ENCODE data around the gene NEK6.

NEK6 gene

DNA sequence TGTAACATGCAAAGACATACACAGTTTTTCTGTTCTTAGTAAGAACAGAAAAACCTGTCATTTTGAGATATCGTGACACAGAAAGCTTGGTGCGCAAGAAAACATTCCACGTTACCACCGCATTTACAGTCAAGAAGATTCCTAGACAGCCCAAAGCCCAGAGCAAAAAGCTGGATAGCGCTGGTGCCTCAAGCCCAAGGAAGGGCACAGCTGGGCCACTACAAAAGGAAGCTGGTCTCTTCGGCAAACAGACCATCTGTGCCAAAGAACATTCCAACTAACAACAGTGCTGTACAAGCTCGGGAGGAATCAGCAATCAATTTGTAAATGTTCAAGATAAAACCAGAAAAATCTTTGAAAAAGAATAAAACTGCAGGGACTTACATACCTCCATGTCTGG lies 126.5 kb downstream of the NEK6 start:
- Histone ChIP-seq H3K79me2 (ENCODE audit: low read length) (peaks cover 51% of the 10 kb centered on the region), H4K20me1 (ENCODE audit: insufficient read depth, low read length) (peaks cover 24% of the 10 kb centered on the region)

DNA sequence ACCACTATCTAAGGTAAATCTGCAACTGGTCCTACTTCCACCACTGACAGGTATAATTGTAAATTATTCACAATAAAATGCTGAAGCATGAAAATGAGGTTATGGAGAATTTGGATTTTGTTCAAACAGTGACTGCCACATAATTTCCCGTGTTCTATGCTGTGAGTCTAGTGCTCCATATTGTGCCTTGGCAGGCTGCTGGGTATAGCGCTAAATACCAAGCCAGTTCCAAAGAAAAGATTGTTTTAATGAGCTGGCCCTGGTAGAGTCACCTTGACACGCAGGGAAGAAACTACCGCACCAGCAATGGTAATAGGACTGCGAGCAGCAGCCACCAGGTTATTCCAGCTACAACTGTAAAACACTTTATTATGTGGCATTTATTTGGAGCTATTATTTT lies 127.1 kb downstream of the NEK6 start:
- H3K4me2 ChIP-seq (ENCODE audit: low read length), result no peak overlapping the region
- H3K9ac ChIP-seq (ENCODE audit: low read length), result no peak overlapping the region
- H3K36me3 ChIP-seq (replicated peaks; ENCODE audit: low read depth, low read length), result peaks cover 23% of the 10 kb centered on the region
- no peaks in the 10 kb centered on the region for H3K9me3 ChIP-seq (ENCODE audit: insufficient read depth, low read length)
- TF ChIP-seq, protein P1, sequence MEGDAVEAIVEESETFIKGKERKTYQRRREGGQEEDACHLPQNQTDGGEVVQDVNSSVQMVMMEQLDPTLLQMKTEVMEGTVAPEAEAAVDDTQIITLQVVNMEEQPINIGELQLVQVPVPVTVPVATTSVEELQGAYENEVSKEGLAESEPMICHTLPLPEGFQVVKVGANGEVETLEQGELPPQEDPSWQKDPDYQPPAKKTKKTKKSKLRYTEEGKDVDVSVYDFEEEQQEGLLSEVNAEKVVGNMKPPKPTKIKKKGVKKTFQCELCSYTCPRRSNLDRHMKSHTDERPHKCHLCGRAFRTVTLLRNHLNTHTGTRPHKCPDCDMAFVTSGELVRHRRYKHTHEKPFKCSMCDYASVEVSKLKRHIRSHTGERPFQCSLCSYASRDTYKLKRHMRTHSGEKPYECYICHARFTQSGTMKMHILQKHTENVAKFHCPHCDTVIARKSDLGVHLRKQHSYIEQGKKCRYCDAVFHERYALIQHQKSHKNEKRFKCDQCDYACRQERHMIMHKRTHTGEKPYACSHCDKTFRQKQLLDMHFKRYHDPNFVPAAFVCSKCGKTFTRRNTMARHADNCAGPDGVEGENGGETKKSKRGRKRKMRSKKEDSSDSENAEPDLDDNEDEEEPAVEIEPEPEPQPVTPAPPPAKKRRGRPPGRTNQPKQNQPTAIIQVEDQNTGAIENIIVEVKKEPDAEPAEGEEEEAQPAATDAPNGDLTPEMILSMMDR (IDR thresholded peaks at IDR 0.05; ENCODE audit: low read depth, low read length), result no peak
- TF ChIP-seq EZH2phosphoT487 (IDR thresholded peaks at IDR 0.05; ENCODE audit: low read depth), result no peak
- H4K20me1 ChIP-seq (ENCODE audit: insufficient read depth, low read length), result peaks cover 30% of the 10 kb centered on the region
- H3K27me3 ChIP-seq (ENCODE audit: low read depth, low read length), result no peaks in the 10 kb centered on the region
- peaks cover 53% of the 10 kb centered on the region for H3K79me2 ChIP-seq (ENCODE audit: low read length)
- no peak overlapping the region for H2AFZ ChIP-seq (ENCODE audit: low read depth, low read length)
- H3K4me1 ChIP-seq (ENCODE audit: low read length), result peaks cover 10% of the 10 kb centered on the region
- no peak overlapping the region for H3K27ac ChIP-seq (ENCODE audit: low read length)
- H3K4me3 ChIP-seq (ENCODE audit: low read length), result no peak overlapping the region

More for the DNA sequence above, 126.5 kb downstream of the NEK6 start:
- no peak for TF ChIP-seq EZH2phosphoT487 (IDR thresholded peaks at IDR 0.05; ENCODE audit: low read depth)
- Histone ChIP-seq H3K36me3 (replicated peaks; ENCODE audit: low read depth, low read length) (peaks cover 30% of the 10 kb centered on the region), H3K27me3 (ENCODE audit: low read depth, low read length) (no peaks in the 10 kb centered on the region), H2AFZ (ENCODE audit: low read depth, low read length) (no peak overlapping the region), H3K9ac (ENCODE audit: low read length) (no peak overlapping the region), H3K4me2 (ENCODE audit: low read length) (no peak overlapping the region), H3K9me3 (ENCODE audit: insufficient read depth, low read length) (no peaks in the 10 kb centered on the region), H3K27ac (ENCODE audit: low read length) (no peak overlapping the region), H3K4me3 (ENCODE audit: low read length) (no peak overlapping the region), H3K4me1 (ENCODE audit: low read length) (peaks cover 10% of the 10 kb centered on the region)

DNA sequence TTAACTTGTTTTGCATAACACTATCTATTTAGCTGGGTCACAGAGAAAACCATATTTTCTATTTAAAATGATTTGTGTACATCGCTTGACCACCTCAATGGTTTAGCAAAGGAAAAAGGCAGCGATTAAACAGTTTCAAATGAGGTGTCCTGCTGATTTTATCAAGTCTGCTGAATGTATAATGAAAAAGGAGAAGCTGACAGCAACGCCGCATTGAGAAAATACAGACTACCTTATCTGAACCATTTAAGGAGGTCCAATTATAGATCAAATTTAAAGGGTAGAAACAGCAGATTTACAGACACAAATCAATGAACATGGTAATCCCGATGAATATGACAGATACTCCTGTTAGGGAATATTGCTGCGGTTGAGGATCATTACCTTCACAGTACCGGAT lies 127.9 kb downstream of the NEK6 start:
- TF ChIP-seq, protein P1 (IDR thresholded peaks at IDR 0.05; ENCODE audit: low read depth, low read length), result no peak
- no peak for TF ChIP-seq EZH2phosphoT487 (IDR thresholded peaks at IDR 0.05; ENCODE audit: low read depth)
- Histone ChIP-seq H3K9me3 (ENCODE audit: insufficient read depth, low read length) (no peaks in the 10 kb centered on the region), H2AFZ (ENCODE audit: low read depth, low read length) (no peak overlapping the region), H3K27me3 (ENCODE audit: low read depth, low read length) (no peaks in the 10 kb centered on the region), H3K9ac (ENCODE audit: low read length) (no peak overlapping the region), H3K4me2 (ENCODE audit: low read length) (no peak overlapping the region), H3K4me3 (ENCODE audit: low read length) (no peak overlapping the region), H3K36me3 (replicated peaks; ENCODE audit: low read depth, low read length) (peaks cover 20% of the 10 kb centered on the region), H3K4me1 (ENCODE audit: low read length) (peaks cover 10% of the 10 kb centered on the region), H3K79me2 (ENCODE audit: low read length) (peaks cover 61% of the 10 kb centered on the region), H4K20me1 (ENCODE audit: insufficient read depth, low read length) (peaks cover 31% of the 10 kb centered on the region), H3K27ac (ENCODE audit: low read length) (no peak overlapping the region)

DNA sequence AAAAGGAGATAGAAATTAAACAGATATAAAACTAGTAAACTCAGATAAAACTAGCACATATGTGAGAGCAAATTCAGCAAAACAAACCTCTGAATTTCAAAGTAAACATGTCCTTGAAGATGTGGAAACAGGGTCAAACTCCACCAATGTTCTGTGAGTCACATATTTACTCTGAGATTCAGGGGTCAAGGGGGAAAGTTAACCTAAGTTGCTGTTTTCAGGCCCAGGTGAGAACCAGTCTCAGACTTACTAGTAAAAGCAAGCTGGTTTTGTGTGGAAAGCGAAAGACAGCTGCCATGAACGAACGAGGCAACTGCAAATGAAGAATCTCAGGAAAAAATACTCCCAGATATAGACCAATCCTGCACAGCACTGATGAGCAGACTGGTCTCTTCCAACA lies 128.5 kb downstream of the NEK6 start:
- H3K9ac ChIP-seq (ENCODE audit: low read length), result no peak overlapping the region
- H2AFZ ChIP-seq (ENCODE audit: low read depth, low read length), result no peak overlapping the region
- H3K4me3 ChIP-seq (ENCODE audit: low read length), result no peak overlapping the region
- H3K4me2 ChIP-seq (ENCODE audit: low read length), result no peak overlapping the region
- peaks cover 67% of the 10 kb centered on the region for H3K79me2 ChIP-seq (ENCODE audit: low read length)
- H3K27ac ChIP-seq (ENCODE audit: low read length), result no peak overlapping the region
- no peaks in the 10 kb centered on the region for H3K9me3 ChIP-seq (ENCODE audit: insufficient read depth, low read length)
- H3K27me3 ChIP-seq (ENCODE audit: low read depth, low read length), result no peaks in the 10 kb centered on the region
- no peak for TF ChIP-seq EZH2phosphoT487 (IDR thresholded peaks at IDR 0.05; ENCODE audit: low read depth)
- TF ChIP-seq, protein P1 (IDR thresholded peaks at IDR 0.05; ENCODE audit: low read depth, low read length), result no peak
- peaks cover 10% of the 10 kb centered on the region for H3K4me1 ChIP-seq (ENCODE audit: low read length)
- H3K36me3 ChIP-seq (replicated peaks; ENCODE audit: low read depth, low read length), result peaks cover 20% of the 10 kb centered on the region
- H4K20me1 ChIP-seq (ENCODE audit: insufficient read depth, low read length), result peaks cover 35% of the 10 kb centered on the region
